Urinary bladder (tissue), 4 donors: ENCODE data around the gene SEC11A. TPM values are rescaled to one million over a fixed set of nuclear protein-coding genes. Genes with fewer than 3 reads are reported as not detected.
A peak's percentile ranks its signal among the peaks of the same experiment; 100 is the strongest.
"Not testable (repeated sequence)": the region's sequence is repeated elsewhere in the genome, so short reads cannot be mapped to it uniquely, and the experiment has no call there.

Source experiments
- DNase-seq: peaks from one replicate; pipeline ENCODE4 v3.0.0-alpha.2; 2015; ENCODE audit errors: extremely low spot score
- H3K27ac ChIP-seq: one replicate; pipeline ENCODE4 v1.5.1; 2013; ENCODE audit warnings: low read depth, mild to moderate bottlenecking, moderate library complexity
- H3K36me3 ChIP-seq: one replicate; pipeline ENCODE4 v1.6.1; 2013; ENCODE audit warnings: mild to moderate bottlenecking, moderate library complexity; ENCODE audit not compliant: insufficient read depth
- H3K4me1 ChIP-seq: one replicate; pipeline ENCODE4 v1.6.1; 2013; ENCODE audit warnings: mild to moderate bottlenecking, moderate library complexity; ENCODE audit not compliant: insufficient read depth
- H3K4me3 ChIP-seq: one replicate; pipeline ENCODE4 v1.5.1; 2013; ENCODE audit warnings: low read depth, low read length
- WGBS: extraction: QIAGEN DNeasy Blood & Tissue Kit; methylation state at CpG from one replicate; pipeline ENCODE4 v1.1.7; 2013; 5-methylcytosine and 5-hydroxymethylcytosine counted together
- polyA plus RNA-seq: library from polyadenylated mRNA; stranded (reverse); fragments of 200-250 nt; gene quantifications from one replicate; pipeline ENCODE4 v1.2.3, GENCODE V29; 2013
- total RNA-seq: library from RNA; depleted of rRNA; stranded (reverse); fragments of >200 nt; gene quantifications from one replicate; pipeline ENCODE4 v1.2.3, GENCODE V29; 2014
- donor health status: healthy with polysubstance abuse.
- donor health status: healthy.

Gene SEC11A
- total and polyA plus RNA-seq, 2 donors = 152 to 164 TPM

- H3K36me3 ChIP-seq = no peaks in the 10 kb centered on the region
- no peak overlapping the region for H3K4me3 ChIP-seq
- 36% methylated on average over 2 of the region's 2 CpGs for WGBS
- no peak overlapping the region for H3K27ac ChIP-seq
- DNase-seq = no peak
- H3K4me1 ChIP-seq = peaks cover 4% of the 10 kb centered on the region
Observed at GRCh38 chr15:84750583-84751092, 34.7 kb upstream of the SEC11A start.

GRCh38 chr15:84749111-84749991 is 33.4 kb upstream of the SEC11A start:
- 10% methylated on average over 15 of the region's 15 CpGs for WGBS
- Histone ChIP-seq H3K4me1 (peaks cover 4% of the 10 kb centered on the region), H3K27ac (peak overlapping the region; percentile 93), H3K4me3 (peak overlapping the region; percentile 84), H3K36me3 (no peaks in the 10 kb centered on the region)
- no peak for DNase-seq

GRCh38 chr15:84748274-84749110 is 32.6 kb upstream of the SEC11A start, which contains the start of gene ZNF592:
Gene ZNF592, plus strand, starts transcription at chr15:84748592. Its CDS starts 34,084 bp downstream, at chr15:84782676.
- peak within 1 kb of the TSS; percentile 84 for H3K4me3 ChIP-seq
- no peaks in the 10 kb centered on the region for H3K36me3 ChIP-seq
- under 1% methylated on average over 127 of the region's 127 CpGs for WGBS
- no peak for DNase-seq
- peak within 1 kb of the TSS; percentile 100 for H3K27ac ChIP-seq
- H3K4me1 ChIP-seq = peaks cover 3% of the 10 kb centered on the region

- under 1% methylated on average over 46 of the region's 46 CpGs for WGBS
- Histone ChIP-seq H3K4me1 (peaks cover 3% of the 10 kb centered on the region), H3K27ac (peak overlapping the region; percentile 100), H3K4me3 (peak overlapping the region; percentile 84), H3K36me3 (no peaks in the 10 kb centered on the region)
- DNase-seq = peak; percentile 32
Observed at GRCh38 chr15:84747416-84748273, 31.7 kb upstream of the SEC11A start.

- no peaks in the 10 kb centered on the region for H3K4me1 ChIP-seq
- no peak overlapping the region for H3K27ac ChIP-seq
- H3K4me3 ChIP-seq = no peak overlapping the region
- H3K36me3 ChIP-seq = no peaks in the 10 kb centered on the region
- WGBS = 89% methylated on average over 2 of the region's 2 CpGs
- DNase-seq = no peak
Observed at GRCh38 chr15:84741121-84741520, 25.2 kb upstream of the SEC11A start.

GRCh38 chr15:84740691-84741090 is 24.8 kb upstream of the SEC11A start:
- H3K4me3 ChIP-seq = no peak overlapping the region
- no peaks in the 10 kb centered on the region for H3K4me1 ChIP-seq
- no peak for DNase-seq
- 82% methylated on average over 4 of the region's 4 CpGs for WGBS
- no peaks in the 10 kb centered on the region for H3K36me3 ChIP-seq
- no peak overlapping the region for H3K27ac ChIP-seq

- Histone ChIP-seq H3K36me3 (no peaks in the 10 kb centered on the region), H3K4me1 (no peaks in the 10 kb centered on the region), H3K27ac (no peak overlapping the region), H3K4me3 (no peak overlapping the region)
- 78% methylated on average over 2 of the region's 2 CpGs for WGBS
- no peak for DNase-seq
Observed at GRCh38 chr15:84737005-84737404, 21.1 kb upstream of the SEC11A start.

GRCh38 chr15:84736375-84736774 is 20.4 kb upstream of the SEC11A start:
- Histone ChIP-seq H3K4me1 (no peaks in the 10 kb centered on the region), H3K36me3 (no peaks in the 10 kb centered on the region), H3K27ac (no peak overlapping the region), H3K4me3 (no peak overlapping the region)
- 93% methylated on average over 5 of the region's 5 CpGs for WGBS
- no peak for DNase-seq

- not testable (repeated sequence) for H3K36me3 ChIP-seq, H3K4me1 ChIP-seq, DNase-seq, H3K4me3 ChIP-seq, H3K27ac ChIP-seq
- 71% methylated on average over 9 of the region's 9 CpGs for WGBS
Observed at GRCh38 chr15:84735480-84736061, 19.6 kb upstream of the SEC11A start.

- DNase-seq = peak; percentile 66
- 40% methylated on average over 7 of the region's 7 CpGs for WGBS
- Histone ChIP-seq H3K4me1 (no peaks in the 10 kb centered on the region), H3K4me3 (no peak overlapping the region), H3K27ac (no peak overlapping the region), H3K36me3 (no peaks in the 10 kb centered on the region)
Observed at GRCh38 chr15:84734794-84735479, 19.0 kb upstream of the SEC11A start.

- Histone ChIP-seq H3K4me1 (no peaks in the 10 kb centered on the region), H3K36me3 (no peaks in the 10 kb centered on the region), H3K4me3 (no peak overlapping the region), H3K27ac (no peak overlapping the region)
- no peak for DNase-seq
Observed at GRCh38 chr15:84731774-84732173, 15.8 kb upstream of the SEC11A start.

GRCh38 chr15:84727429-84727828 is 11.5 kb upstream of the SEC11A start:
- Histone ChIP-seq H3K27ac (no peak overlapping the region), H3K36me3 (no peaks in the 10 kb centered on the region), H3K4me1 (no peaks in the 10 kb centered on the region), H3K4me3 (no peak overlapping the region)
- DNase-seq = no peak
- WGBS = 93% methylated on average over 6 of the region's 6 CpGs
